Measurements from ENCODE around the gene SPOCD1.

The SPOCD1 gene

DNA sequence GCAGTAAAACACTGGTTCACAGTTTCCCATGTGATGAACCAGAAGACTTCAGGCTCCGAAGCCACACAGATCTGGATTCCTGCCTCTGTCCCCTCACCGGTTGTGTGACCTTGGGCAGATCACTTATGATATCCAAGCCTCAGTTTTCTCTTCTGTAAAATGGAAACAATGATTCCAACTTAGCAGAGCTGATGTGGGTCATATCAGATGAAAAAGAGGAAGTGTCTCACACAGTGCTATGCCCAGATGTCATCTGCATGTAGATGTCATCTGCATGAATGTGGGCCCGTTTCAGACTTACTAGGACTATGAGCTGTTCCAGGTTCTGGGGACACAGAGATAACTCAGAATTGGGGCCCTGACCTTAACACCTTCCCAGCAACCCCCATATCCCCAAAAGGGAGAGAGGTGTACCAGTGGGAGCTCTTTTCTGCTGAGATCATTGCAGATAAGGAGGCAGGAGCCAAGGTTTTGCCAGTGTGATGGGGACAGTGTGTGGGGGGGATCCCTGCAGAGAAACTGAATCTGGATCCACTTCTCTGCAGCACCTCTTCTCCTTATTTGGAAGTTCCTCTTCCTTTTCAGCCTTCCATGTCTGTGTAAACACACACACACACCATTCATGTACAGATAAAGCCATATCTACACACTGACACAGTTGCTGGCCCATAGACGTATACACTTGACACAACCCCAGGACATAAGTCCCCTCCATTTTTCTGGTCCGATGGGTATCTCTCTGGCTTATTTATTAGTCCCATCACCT is 46.7 kb downstream of the SPOCD1 start:
- DNase-seq = no peak

DNA sequence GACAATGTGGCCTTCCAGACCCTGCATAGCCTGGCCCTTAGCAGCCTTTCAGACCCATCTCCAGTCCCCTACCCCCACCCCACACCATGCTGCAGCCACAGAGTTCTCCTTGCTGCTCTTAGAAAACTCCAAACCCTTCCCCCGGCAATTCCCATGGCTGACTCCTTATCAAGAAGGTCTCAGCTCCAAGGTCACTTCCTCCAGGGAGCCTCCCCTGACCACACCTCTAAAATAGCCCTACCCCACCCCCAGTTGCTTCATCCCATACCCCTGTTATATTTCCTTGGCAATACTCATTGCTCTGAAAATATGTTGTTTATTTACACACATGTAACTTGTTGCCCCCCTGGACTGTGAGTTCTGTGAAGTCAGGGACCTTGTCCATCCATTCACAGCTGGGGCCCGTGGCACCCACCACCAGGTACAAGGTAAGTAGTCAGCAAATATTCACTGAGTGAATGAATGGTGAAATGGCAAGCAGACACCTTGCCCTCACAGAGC is 47.4 kb downstream of the SPOCD1 start:
- no peak for DNase-seq

DNA sequence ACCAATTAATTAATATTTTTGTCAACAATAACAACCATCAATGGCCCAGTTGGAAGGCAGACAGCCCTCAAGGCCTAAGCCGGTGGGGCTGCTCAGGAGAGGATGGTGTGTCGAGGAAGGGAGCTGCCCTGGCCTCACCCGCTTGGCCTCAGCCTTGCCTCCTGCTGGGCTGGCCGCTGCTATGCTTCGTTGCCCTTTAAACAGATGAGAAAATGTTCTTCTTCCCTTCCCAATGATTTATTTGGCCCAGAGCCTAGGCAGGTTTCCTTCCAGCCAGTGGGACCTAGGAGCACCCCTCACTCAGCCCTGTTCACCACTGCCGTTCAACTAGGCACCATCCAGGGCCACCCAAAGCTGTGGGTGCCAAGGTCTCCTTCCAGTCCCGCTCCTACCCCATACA is 48.6 kb downstream of the SPOCD1 start:
- no peak for DNase-seq

DNA sequence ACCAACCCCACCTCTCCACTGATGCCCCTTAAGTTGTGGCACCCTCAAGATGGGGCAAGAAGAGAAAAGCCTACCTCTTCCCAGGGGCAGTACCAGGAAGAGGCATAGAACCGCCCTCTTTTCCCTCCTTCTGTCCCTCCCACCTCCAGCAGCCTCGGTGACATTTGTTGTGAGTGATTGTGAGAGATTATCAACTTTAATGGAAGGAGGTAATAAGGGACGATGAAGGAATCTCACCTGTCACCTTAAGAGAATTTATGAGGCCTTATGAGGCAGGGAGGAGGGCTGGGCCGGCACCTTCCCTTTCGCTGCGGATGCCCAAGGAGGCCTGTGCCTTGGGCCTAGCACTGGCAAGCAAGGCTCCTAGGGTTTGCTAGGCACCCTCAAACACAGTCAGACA is 50.3 kb downstream of the SPOCD1 start:
- DNase-seq = no peak

DNA sequence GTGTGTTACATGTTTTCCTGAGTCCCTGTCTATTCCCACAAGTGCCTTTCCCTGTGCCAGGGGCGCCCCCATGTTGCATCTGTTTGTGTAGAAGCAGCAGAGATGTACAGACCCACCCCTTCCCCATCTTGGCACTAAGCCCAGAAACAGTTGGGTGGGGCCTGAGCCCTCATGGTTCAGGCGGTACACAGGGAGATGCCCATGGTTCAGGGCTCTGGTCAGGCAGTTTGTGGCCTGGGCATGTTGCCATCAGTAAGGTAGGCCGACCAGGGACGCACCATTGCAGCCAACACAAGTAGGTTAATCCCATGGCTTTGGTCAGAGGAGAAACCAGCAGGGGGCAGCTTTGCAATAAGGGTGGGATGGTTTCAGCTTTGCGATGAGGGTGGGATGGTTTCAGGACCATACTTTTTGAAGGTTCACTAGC is 50.8 kb downstream of the SPOCD1 start:
- DNase-seq = peak; percentile 38

DNA sequence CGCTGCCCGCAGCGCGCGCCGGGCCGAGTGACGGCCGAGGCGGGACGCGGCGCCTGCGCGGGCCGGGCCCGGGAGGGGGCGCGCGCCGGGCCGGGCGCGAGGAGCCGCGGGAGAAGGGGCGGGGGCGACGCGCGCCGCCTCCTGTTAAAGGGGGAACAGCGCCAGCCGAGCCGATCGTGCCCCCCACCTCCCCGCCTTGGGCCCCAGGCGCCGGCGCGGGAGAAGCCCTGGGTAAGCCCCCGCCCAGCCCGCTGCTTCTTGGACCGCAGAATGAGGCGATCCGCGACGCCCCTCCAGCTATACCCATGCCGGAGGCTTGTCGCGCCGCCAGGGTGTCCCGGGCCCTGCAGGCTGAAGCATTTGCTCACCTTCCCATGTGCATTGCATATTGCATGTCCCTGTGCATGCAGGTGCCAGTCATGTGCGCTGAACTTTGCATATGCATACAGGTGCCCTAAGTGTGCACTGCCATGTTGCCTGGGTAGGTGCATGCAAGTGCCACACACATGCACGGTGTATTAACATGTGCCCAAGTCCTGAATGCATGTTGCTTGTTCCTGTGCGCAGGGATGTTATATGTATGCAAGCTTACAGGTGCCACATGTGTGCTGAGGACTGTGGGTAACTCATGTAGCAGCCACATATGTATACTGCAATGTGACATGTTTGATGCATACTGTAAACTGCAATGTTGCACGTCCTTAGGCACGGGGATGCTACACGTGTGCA is 51.3 kb downstream of the SPOCD1 start, which contains the start of gene ADGRB2:
Gene ADGRB2, minus strand, starts transcription at position 29 of the 729 bp plus-strand sequence. CDS start 7,119 bp downstream, outside the sequence.
- DNase-seq = peak; percentile 48

DNA sequence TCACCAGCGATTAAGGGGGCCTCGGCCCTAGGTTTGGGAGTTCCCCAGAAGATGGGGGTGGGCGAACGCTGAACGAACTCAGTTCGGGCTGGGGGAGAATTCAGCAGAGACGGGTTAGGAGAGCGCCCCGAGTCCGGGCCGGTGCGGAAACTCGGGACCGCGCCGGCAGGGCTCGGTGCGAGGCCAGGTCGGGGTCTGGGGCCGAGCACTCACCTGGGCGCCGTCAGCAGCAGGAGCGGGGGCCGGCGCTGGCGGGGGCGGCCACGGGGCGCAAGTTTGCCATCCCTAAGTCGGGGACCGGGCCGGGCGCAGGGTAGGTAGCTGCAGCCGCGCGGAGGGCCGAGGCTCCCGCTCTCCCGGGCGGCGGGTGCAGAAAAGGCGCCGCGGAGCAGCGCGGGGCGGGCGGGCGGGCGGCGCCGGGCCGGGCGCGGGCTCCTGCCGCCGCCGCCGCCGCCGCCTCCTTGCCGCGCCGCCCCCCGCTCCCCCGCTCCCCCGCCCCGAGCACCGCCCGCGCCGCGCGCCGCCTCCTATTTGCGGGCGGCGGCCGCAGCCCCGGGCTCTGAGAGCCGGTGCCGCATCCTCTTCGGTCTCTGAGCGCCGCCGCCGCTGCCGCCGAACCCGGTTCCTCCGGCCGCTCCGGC is 52.0 kb downstream of the SPOCD1 start:
- DNase-seq = peak; percentile 27

DNA sequence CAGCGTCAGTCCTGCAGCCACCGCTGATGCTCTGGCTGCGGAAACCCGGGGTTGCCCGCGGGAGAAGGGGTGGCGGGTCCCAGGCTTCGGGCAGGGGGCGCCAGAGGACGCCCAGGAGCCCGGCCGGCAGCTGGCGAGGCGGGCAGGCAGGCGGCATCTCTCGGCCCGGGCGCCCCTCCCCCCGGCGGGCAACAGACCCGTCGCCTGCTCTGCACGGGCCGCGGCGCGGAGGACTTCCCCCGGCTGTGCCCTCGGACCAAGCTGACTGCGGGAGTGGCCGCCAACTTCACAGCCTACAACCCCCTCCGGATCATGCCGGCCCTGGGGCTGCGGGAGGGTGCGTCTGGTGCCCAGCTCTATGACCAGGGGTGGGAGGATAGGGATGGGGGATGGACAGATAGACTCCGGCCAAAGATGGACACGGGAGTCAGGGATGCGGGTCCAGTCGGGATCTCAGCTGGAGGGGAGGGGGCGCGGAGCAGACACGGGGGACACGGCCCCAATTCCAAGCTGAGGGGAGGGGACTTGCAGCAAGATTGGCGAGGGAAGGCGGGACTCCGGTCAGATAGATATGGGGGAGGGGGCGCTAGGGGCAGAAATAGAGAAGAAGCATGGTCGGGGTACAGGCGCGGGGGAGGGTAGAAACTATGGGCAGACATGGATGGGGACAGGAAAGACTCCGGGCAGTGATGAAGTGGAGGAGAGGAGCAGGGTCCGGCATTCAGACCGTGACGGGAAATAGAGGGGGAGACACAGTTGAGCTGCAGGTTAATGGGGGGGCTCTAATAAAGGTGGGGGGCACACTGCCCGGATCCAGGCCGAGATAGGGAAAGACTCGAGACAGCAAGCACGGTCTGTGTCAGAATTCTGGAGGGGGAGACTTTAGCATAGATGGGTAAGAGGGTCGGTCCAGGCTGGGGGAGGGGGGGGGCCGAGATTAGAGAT is 52.8 kb downstream of the SPOCD1 start:
- DNase-seq = peak; percentile 68

DNA sequence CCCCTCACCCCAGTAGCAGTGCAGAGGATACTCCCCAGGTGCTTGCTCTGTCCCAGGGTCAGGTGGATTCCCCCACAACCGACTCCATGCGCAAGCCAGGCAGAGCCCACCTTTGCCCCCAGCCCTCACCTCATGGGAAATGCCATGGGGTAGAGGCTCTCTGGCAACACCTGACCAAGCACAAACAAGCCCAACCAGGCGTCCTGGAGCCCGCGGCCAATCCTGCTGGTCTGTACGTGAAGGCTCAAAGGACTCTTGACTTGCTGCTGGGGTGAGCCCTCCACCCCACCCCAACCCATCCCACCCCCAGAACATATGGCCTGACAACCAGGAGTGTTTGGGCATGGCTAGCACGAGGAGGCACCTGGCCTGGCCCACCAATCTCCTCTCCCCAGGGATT is 53.5 kb downstream of the SPOCD1 start:
- no peak for DNase-seq

DNA sequence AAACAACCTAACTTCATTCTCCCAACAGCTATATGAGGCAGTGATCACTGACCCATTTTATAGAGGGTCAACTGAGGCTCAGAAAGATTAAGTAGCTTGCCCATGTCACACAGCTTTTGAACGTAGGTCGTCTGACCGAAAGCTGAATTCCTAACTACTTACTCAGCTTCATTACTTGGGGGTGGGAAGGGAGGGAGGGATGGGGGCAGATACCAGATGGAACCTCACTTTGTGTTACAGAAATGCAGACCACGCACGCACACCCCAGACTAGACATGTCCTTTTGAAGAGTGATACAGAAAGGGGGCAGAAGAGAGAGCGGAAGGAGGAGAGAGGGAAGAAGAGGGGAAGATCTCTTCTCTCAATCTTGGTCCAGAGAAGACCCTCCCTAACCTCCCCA is 53.9 kb downstream of the SPOCD1 start:
- no peak for DNase-seq

DNA sequence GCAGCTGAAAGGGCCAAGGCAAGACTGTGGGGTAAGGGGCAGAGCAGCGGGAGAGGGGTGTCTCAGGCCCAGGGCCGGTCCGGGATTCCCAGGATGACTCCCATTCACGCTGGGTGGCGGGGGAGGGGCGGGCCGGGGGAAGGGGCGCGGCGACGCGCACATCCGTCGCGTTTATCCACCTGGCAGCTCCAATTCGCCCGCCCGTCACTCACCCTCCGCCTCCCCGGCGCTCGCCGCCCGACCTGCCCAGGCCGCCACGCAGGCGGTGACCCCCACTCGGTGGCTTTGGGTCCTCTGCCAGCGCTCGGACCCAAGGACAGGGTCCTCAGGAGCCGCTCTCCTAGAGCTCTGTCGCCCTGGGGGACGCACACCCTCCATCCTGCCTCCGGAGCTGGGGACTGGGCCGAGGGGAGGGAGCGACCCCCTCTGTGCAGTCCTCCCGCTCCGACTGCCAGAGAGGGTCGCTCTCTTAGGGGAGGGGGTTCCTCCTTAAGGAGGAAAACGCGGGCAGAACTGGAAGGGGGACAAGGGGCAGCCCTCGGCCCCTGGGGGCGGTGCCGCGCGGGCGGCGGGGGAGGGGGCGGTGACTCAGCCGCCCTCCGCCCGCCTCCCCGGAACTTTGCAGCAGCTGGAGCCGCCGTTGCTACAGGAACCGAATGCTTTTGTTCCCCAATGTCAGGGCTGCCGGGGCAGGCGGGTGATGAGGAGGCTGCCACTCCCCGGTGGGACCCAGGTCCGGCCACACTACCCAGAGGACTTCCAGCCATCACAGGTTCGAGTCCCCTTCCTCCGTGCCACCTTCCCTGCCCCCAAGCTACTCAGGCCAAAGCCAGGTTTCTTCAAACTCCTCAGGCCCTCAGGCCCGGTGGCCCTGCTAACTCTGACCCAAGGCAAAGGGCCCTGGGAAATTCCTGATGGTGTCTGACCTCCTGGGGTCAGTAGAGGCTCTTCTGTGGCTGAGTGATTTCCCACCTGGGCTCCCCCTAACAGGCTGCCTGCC is 55.1 kb downstream of the SPOCD1 start:
- DNase-seq = peak; percentile 63

DNA sequence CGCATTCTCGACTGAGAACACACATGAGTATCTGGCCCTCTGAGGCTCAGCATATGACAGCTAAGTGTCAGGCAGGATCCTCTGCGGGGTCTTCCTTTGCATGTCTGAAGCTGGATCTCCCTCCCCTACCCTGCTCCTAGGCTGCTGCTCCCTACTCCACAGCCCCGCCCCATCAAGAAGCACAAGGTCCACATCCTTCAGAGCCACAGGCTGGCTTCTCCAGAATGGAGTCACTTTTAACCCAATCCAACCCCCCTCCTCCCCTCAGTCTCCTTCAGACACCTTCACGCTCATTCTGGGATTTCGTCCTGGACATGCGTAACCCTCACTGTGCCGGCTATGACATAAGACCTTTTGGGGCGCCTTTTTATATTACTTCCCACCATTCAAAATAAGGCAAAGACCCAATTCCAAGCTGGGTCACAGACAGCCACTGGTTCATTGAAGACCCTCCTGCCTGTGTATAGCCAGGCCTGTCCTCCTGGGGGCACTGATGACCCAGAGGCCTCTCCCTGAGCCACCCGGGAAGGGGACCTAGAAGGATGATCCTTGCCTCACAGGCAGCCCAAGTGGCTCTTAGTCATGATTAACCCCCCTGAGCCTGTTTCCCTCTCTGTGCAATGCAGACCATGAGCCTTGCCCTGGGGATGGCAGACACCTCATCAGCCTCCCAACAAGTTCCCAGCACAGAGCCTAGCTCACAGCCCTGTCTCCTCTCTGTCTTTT is 56.4 kb downstream of the SPOCD1 start:
- DNase-seq = no peak

DNA sequence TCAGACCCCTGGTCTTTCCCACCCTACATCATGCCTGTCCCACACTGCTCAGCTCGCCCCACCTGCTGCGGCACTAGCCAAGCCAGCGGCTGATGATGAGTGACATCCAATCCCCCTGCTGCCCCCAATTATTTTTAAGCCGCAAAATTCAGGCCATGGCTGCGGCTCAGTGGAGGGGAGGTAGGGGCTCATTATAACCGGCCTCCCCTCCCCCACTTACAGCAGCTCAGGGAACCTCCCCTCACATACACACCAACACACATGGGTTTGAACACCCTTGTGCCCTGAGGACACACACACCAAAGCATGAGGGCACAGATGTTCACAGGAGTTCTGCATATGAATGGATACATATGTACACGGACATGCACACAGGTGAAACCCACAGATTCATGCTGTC is 57.0 kb downstream of the SPOCD1 start:
- no peak for DNase-seq

DNA sequence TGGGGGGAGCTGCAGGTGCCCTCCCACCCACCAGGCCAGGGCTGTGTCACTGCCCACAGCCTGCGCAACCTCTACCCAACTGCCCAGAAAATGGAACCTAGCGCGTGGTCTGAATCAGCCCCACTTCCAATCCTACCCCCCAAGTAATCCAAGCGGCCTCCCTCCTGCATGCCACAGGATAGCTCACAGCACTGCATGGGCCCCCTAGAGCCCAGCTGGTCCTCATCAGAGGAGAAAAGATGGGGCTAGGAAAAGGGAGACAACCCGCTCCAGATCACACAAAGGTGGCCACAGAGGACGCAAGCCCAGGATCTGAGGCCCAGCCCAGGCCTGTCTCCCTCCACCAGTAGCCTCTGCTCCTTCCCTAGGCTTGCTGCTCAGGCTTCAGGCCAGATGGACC is 57.8 kb downstream of the SPOCD1 start:
- no peak for DNase-seq

DNA sequence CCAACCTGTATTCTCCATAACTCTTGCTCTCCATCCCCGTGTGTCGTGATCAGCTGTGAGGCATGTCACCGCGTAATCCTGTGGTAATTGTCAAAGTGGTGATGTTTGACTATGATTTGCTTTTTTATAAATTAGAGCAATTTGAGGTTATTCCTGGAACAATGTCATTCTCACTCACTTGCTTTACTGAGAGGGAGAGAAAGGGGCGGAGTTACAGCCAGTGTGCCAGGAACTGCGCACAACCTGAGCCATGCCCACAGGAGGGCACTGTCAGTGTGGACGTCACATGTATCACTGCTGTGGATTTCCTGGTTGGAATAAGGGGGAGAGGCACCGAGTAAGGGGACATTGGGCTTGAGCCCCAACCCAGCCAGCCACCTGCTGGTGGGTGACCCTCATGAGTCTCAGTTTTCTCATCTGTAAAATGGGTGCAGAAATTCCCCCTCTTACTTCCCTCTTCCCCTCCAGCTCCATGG is 58.6 kb downstream of the SPOCD1 start:
- DNase-seq = no peak

DNA sequence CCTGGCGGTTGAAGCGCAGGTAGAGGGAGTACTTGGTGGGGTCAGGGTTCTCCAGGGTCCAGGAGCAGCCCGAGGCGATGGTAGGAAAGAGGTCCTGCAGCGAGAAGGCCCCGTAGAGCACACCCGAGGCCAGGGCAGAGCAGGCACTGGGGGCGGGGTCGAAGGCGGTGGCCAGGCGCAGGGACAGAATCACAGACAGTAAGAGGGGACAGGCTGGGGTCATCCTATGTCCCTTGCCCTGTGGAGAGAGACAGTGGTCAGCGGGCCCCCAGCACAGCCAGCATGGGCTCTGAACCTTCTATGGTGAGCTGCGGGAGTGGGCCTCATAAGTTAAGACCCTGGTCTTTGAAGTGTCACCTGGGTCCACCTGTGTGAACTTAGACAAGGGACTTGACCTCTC is 59.2 kb downstream of the SPOCD1 start:
- DNase-seq = no peak

DNA sequence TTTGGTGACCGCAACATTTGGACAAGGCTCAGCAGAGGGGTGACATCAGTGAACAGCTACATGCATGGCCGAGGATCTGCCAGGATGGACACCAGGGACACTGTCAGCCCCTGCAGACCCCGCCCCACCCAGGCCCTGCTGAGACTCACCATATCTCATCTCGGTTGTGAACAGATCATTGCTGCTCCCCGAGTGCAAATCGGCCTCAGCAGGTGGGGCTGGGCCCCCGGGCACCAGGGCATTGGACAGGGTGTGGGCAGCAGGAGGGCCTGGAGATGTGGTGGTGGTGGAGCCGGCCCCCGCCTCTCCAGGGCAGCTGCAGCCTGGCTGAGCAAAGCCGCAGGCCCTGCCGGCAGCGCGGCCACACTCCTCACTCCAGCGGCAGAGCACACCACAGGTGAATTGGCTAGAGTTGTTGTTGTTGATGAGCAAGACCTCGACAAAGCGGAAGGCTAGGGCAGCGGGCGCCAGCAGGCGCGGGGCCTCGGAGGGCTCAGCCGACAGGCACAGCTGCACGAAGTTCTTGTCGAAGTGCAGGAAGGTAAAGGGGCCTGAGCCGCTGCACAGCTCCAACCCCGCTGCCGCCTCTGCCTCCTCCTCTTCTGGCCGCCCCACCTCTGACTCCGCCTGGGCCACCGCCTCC is 59.9 kb downstream of the SPOCD1 start:
- DNase-seq = no peak

DNA sequence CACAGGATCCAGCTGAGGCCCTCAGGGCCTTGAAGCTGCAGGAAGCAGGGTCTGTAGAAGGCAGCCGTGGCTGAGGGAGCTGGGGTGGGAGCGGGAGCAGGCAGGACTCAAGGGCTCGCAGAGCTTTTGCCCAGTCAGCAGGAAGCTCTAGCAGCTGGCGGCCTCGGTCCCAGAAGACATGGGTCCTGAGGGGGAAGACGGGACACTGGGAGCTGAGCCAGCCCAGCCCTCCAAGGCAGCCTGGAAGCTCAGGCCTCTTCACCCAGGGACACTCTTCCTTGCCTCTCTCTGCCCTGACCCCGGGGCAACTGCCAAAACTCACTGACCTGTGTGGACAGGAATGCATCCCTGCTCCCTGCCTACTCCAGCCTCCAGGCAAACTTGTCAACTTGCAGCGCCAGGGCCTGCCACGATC is 60.6 kb downstream of the SPOCD1 start:
- no peak for DNase-seq

DNA sequence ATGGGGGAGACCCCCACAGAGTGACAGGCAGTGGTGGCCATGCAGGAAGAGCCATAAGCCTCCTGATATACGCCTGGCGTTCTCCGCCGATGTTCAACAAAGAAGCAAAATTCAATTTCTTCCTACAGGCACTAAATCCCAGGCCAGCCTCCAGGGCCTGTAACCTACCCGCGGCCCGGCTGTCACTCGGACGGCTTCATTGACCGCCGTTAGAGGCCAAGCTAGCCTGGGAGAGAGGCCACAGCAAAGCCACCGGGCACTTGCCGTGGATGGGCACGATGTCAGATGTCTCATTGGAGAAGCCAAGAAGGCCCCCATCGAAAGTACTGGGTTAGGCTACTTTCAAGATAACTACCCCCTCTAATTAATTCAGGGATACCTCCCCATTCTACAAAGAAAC is 61.4 kb downstream of the SPOCD1 start:
- no peak for DNase-seq
